Ishikawa (cell line): Measurements from ENCODE around the gene DPP8.

Experiments
- CEBPB ChIP-seq: IDR thresholded peaks from 2 replicates; pipeline ENCODE4 v1.6.1; 2012
- CREB1 ChIP-seq: IDR thresholded peaks from 2 replicates; pipeline ENCODE4 v1.6.1; 2012; ENCODE audit warnings: low read depth
- EGR1 ChIP-seq: IDR thresholded peaks from 2 replicates; pipeline ENCODE4 v1.6.1; 2012
- NFIC ChIP-seq: IDR thresholded peaks from 2 replicates; pipeline ENCODE4 v1.6.1; 2012
- RAD21 ChIP-seq: IDR thresholded peaks from 2 replicates; pipeline ENCODE4 v1.6.1; 2012; ENCODE audit warnings: low read depth
- TAF1 ChIP-seq: IDR thresholded peaks from 2 replicates; pipeline ENCODE4 v1.6.1; 2012; ENCODE audit warnings: low read depth, mild to moderate bottlenecking
- TCF12 ChIP-seq: IDR thresholded peaks from 2 replicates; pipeline ENCODE4 v1.6.1; 2012; ENCODE audit warnings: low read depth
- YY1 ChIP-seq: IDR thresholded peaks from 2 replicates; pipeline ENCODE4 v1.6.1; 2012; ENCODE audit warnings: low read depth
- TF ChIP-seq, protein P1 (sequence below): IDR thresholded peaks from 2 replicates; pipeline ENCODE4 v1.6.1; 2012; ENCODE audit warnings: low read depth, mild to moderate bottlenecking
- TF ChIP-seq, protein P2 (sequence below): IDR thresholded peaks from 2 replicates; pipeline ENCODE4 v1.6.1; 2012
- TF ChIP-seq, protein P3 (sequence below): IDR thresholded peaks from 2 replicates; pipeline ENCODE4 v1.6.1; 2012

DNA sequence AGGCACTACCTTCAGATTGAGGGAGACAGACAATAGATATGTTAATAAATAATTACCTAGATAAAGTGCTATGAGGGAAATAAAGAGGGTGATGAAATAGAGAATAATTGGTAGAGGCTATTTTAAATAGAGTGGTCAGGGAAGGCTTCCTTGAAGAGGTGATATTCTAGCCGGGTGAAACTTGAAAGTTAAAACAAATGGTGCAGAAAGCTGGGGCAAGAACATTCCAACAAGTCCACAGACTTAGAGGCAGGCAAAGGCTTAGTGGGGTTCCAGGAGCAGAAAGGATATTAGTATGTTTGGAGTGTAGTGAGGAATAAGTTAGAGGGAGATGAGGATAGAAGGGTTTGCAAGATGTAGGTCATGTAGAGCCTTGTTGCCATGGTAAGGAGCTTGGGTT is 22.8 kb upstream of the DPP8 start:
- TF ChIP-seq, protein P1, sequence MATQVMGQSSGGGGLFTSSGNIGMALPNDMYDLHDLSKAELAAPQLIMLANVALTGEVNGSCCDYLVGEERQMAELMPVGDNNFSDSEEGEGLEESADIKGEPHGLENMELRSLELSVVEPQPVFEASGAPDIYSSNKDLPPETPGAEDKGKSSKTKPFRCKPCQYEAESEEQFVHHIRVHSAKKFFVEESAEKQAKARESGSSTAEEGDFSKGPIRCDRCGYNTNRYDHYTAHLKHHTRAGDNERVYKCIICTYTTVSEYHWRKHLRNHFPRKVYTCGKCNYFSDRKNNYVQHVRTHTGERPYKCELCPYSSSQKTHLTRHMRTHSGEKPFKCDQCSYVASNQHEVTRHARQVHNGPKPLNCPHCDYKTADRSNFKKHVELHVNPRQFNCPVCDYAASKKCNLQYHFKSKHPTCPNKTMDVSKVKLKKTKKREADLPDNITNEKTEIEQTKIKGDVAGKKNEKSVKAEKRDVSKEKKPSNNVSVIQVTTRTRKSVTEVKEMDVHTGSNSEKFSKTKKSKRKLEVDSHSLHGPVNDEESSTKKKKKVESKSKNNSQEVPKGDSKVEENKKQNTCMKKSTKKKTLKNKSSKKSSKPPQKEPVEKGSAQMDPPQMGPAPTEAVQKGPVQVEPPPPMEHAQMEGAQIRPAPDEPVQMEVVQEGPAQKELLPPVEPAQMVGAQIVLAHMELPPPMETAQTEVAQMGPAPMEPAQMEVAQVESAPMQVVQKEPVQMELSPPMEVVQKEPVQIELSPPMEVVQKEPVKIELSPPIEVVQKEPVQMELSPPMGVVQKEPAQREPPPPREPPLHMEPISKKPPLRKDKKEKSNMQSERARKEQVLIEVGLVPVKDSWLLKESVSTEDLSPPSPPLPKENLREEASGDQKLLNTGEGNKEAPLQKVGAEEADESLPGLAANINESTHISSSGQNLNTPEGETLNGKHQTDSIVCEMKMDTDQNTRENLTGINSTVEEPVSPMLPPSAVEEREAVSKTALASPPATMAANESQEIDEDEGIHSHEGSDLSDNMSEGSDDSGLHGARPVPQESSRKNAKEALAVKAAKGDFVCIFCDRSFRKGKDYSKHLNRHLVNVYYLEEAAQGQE, result no peak
- TF ChIP-seq, protein P2, sequence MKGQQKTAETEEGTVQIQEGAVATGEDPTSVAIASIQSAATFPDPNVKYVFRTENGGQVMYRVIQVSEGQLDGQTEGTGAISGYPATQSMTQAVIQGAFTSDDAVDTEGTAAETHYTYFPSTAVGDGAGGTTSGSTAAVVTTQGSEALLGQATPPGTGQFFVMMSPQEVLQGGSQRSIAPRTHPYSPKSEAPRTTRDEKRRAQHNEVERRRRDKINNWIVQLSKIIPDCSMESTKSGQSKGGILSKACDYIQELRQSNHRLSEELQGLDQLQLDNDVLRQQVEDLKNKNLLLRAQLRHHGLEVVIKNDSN, result no peak
- TF ChIP-seq CREB1 (no peak), YY1 (no peak), RAD21 (no peak), CEBPB (no peak), NFIC (no peak), EGR1 (no peak), TAF1 (no peak), TCF12 (no peak)
- TF ChIP-seq, protein P3, sequence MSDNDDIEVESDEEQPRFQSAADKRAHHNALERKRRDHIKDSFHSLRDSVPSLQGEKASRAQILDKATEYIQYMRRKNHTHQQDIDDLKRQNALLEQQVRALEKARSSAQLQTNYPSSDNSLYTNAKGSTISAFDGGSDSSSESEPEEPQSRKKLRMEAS, result no peak
